NCI-H187 (cell line): ENCODE data around the gene RYR2.

Experiments
- DNase-seq, 2 experiments: peaks; one replicate each; lab custom pipeline; 2025; lab: John Stamatoyannopoulos, UW

The RYR2 gene

GRCh38 chr1:237457573-237457972 is 415.6 kb downstream of the RYR2 start:
- no peak for DNase-seq

- no peak for DNase-seq
These were observed 425.3 kb downstream of the RYR2 start for GRCh38 chr1:237467320-237467719.

- no peak for DNase-seq
These were observed 428.8 kb downstream of the RYR2 start for GRCh38 chr1:237470712-237471338.

- DNase-seq: no peak
These were observed 429.4 kb downstream of the RYR2 start for GRCh38 chr1:237471377-237471776.

GRCh38 chr1:237471956-237472355 is 430.0 kb downstream of the RYR2 start:
- DNase-seq: no peak

- no peak for DNase-seq
These were observed 431.9 kb downstream of the RYR2 start for GRCh38 chr1:237473854-237474253.

GRCh38 chr1:237478082-237478481 is 436.1 kb downstream of the RYR2 start:
- no peak for DNase-seq

- DNase-seq: no peak
These were observed 436.9 kb downstream of the RYR2 start for GRCh38 chr1:237478842-237479241.

GRCh38 chr1:237482777-237483176 is 440.8 kb downstream of the RYR2 start:
- DNase-seq: no peak

GRCh38 chr1:237492359-237492758 is 450.4 kb downstream of the RYR2 start:
- DNase-seq: no peak

- no peak for DNase-seq
These were observed 458.6 kb downstream of the RYR2 start for GRCh38 chr1:237500566-237500965.

GRCh38 chr1:237503292-237503691 is 461.3 kb downstream of the RYR2 start:
- DNase-seq: no peak

- DNase-seq: no peak
These were observed 465.0 kb downstream of the RYR2 start for GRCh38 chr1:237507005-237507404.

- DNase-seq: no peak
These were observed 467.8 kb downstream of the RYR2 start for GRCh38 chr1:237509748-237510147.

GRCh38 chr1:237525102-237525501 is 483.1 kb downstream of the RYR2 start:
- no peak for DNase-seq

- no peak for DNase-seq
These were observed 485.8 kb downstream of the RYR2 start for GRCh38 chr1:237527761-237528160.

- DNase-seq: no peak
These were observed 486.6 kb downstream of the RYR2 start for GRCh38 chr1:237528545-237528944.

- DNase-seq: no peak
These were observed 497.1 kb downstream of the RYR2 start for GRCh38 chr1:237539055-237539454.

GRCh38 chr1:237542525-237543418 is 500.8 kb downstream of the RYR2 start:
- no peak for DNase-seq

GRCh38 chr1:237553078-237553477 is 511.1 kb downstream of the RYR2 start:
- DNase-seq: no peak

- DNase-seq: no peak
These were observed 514.9 kb downstream of the RYR2 start for GRCh38 chr1:237556911-237557310.

- no peak for DNase-seq
These were observed 520.3 kb downstream of the RYR2 start for GRCh38 chr1:237562242-237562823.

- DNase-seq: no peak
These were observed 523.3 kb downstream of the RYR2 start for GRCh38 chr1:237565236-237565635.
